Liver (tissue), 9 donors: ENCODE results near the gene MAP3K5. TPM values are rescaled to one million over a fixed set of nuclear protein-coding genes. Genes with fewer than 3 reads are reported as not detected.

Experiments used
- DNase-seq: peaks from one replicate; pipeline ENCODE4 v3.0.0-alpha.2; 2017; ENCODE audit warnings: low spot score
- H3K27ac ChIP-seq, 2 donors: one replicate each; pipeline ENCODE4 v1.7.0; 2013; ENCODE audit warnings: inconsistent platforms in 2 of 2, low read length in 2 of 2, control low read depth in 1 of 2, low read depth in 1 of 2, mild to moderate bottlenecking in 1 of 2
- H3K27me3 ChIP-seq, 4 donors: one replicate each; pipeline versions ENCODE4 v1.6.1 to v1.7.0; 2013; ENCODE audit warnings: low read length in 3 of 4, inconsistent platforms in 1 of 4, mild to moderate bottlenecking in 1 of 4, moderate library complexity in 1 of 4; ENCODE audit not compliant: control insufficient read depth in 4 of 4, insufficient read depth in 4 of 4
- H3K36me3 ChIP-seq, 4 donors: one replicate each; pipeline versions ENCODE4 v1.6.1 to v1.7.0; 2013; ENCODE audit warnings: low read length in 3 of 4, mild to moderate bottlenecking in 3 of 4, low read depth in 1 of 4, moderate library complexity in 1 of 4; ENCODE audit not compliant: control insufficient read depth in 4 of 4, insufficient read depth in 3 of 4
- H3K4me1 ChIP-seq, 4 donors: one replicate each; pipeline versions ENCODE4 v1.6.1 to v1.7.0; 2013; ENCODE audit warnings: low read length in 3 of 4, mild to moderate bottlenecking in 3 of 4, moderate library complexity in 1 of 4; ENCODE audit not compliant: control insufficient read depth in 4 of 4, insufficient read depth in 4 of 4
- H3K4me3 ChIP-seq, 3 donors: one replicate each; pipeline versions ENCODE4 v1.6.1 to v1.7.0; 2013; ENCODE audit warnings: low read length in 3 of 3, control low read depth in 1 of 3, low read depth in 1 of 3, mild to moderate bottlenecking in 1 of 3
- H3K9ac ChIP-seq, 2 donors: one replicate each; pipeline ENCODE4 v1.7.0; 2013; ENCODE audit warnings: low read length in 2 of 2, mild to moderate bottlenecking in 2 of 2, moderate library complexity in 2 of 2, control low read depth in 1 of 2, low read depth in 1 of 2
- H3K9me3 ChIP-seq, 4 donors: one replicate each; pipeline versions ENCODE4 v1.6.1 to v1.7.0; 2013; ENCODE audit warnings: low read length in 3 of 4; ENCODE audit not compliant: control insufficient read depth in 4 of 4
- CTCF ChIP-seq: fragments of 150-350 bp; IDR thresholded peaks from 2 replicates; pipeline ENCODE4 v1.5.1; 2017; ENCODE audit warnings: improper control_type of control experiment, low read depth, low read length; ENCODE audit not compliant: missing input control
- EGR1 ChIP-seq, 2 donors: IDR thresholded peaks; 2 replicates each; pipeline ENCODE4 v1.6.1; 2016 to 2018; ENCODE audit warnings: antibody characterized with exemption in 2 of 2, low read depth in 2 of 2
- FOXA1 ChIP-seq: IDR thresholded peaks from 2 replicates; pipeline ENCODE4 v1.6.1; 2016; ENCODE audit warnings: antibody characterized with exemption
- FOXA2 ChIP-seq: IDR thresholded peaks from 2 replicates; pipeline ENCODE4 v1.6.1; 2016; ENCODE audit warnings: antibody characterized with exemption
- GABPA ChIP-seq, 2 donors: IDR thresholded peaks in 1 of 2; conservative IDR thresholded peaks in 1 of 2; 2 replicates each; pipeline ENCODE4 v1.6.1; 2016; ENCODE audit warnings: antibody characterized with exemption in 2 of 2, mild to moderate bottlenecking in 1 of 2, moderate library complexity in 1 of 2
- HNF4A ChIP-seq, 2 donors: conservative IDR thresholded peaks; 2 replicates each; pipeline ENCODE4 v1.6.1; 2016; ENCODE audit warnings: antibody characterized with exemption in 2 of 2, mild to moderate bottlenecking in 2 of 2
- HNF4G ChIP-seq: IDR thresholded peaks from 2 replicates; pipeline ENCODE4 v1.6.1; 2016; ENCODE audit warnings: antibody characterized with exemption
- JUND ChIP-seq, 2 donors: IDR thresholded peaks; 2 replicates each; pipeline ENCODE4 v1.6.1; 2016; ENCODE audit warnings: antibody characterized with exemption in 2 of 2
- MAX ChIP-seq: IDR thresholded peaks from 2 replicates; pipeline ENCODE4 v1.6.1; 2016; ENCODE audit warnings: antibody characterized with exemption
- NR2F2 ChIP-seq: IDR thresholded peaks from 2 replicates; pipeline ENCODE4 v1.6.1; 2016; ENCODE audit warnings: antibody characterized with exemption
- RAD21 ChIP-seq, 2 donors: IDR thresholded peaks; 2 replicates each; pipeline ENCODE4 v1.6.1; 2016; ENCODE audit warnings: antibody characterized with exemption in 2 of 2, mild to moderate bottlenecking in 2 of 2
- RXRA ChIP-seq, 2 donors: IDR thresholded peaks; 2 replicates each; pipeline ENCODE4 v1.6.1; 2017 to 2018; ENCODE audit warnings: antibody characterized with exemption in 2 of 2, mild to moderate bottlenecking in 1 of 2
- SP1 ChIP-seq: IDR thresholded peaks from 2 replicates; pipeline ENCODE4 v1.6.1; 2018; ENCODE audit warnings: antibody characterized with exemption, mild to moderate bottlenecking
- TAF1 ChIP-seq: conservative IDR thresholded peaks from 2 replicates; pipeline ENCODE4 v1.6.1; 2016; ENCODE audit warnings: antibody characterized with exemption, mild to moderate bottlenecking
- YY1 ChIP-seq: IDR thresholded peaks from 2 replicates; pipeline ENCODE4 v1.6.1; 2016; ENCODE audit warnings: antibody characterized with exemption, mild to moderate bottlenecking
- WGBS: extraction: QIAGEN DNeasy Blood & Tissue Kit; methylation state at CpG from one replicate; pipeline ENCODE4 v1.1.7; 2013; 5-methylcytosine and 5-hydroxymethylcytosine counted together
- polyA plus RNA-seq, 2 donors: library from polyadenylated mRNA; stranded (reverse) in 1 of 2; unstranded in 1 of 2; fragments of 200-250 nt in 1 of 2; fragments of >200 nt in 1 of 2; fragmentation: Nextera tagmentation in 1 of 2; extraction: Ambion mirVana in 1 of 2; gene quantifications; one replicate each; pipeline versions ENCODE4 v1.2.1 to v1.2.3, GENCODE V29; 2013 to 2015
- total RNA-seq, 2 donors: library from RNA; depleted of rRNA; stranded (reverse); fragments of >200 nt; gene quantifications; one replicate each; pipeline ENCODE4 v1.2.3, GENCODE V29; 2014
- TF ChIP-seq, protein P1 (sequence below): IDR thresholded peaks from 2 replicates; pipeline ENCODE4 v1.6.1; 2016; ENCODE audit warnings: antibody characterized with exemption, mild to moderate bottlenecking
- TF ChIP-seq, protein P2 (sequence below): IDR thresholded peaks from 2 replicates; pipeline ENCODE4 v1.6.1; 2016; ENCODE audit warnings: antibody characterized with exemption
- donor health status: healthy.
- donor health status: healthy.
- donor health status: healthy.
- donor health status: healthy.
- donor health status: healthy.

MAP3K5 gene
- total and polyA plus RNA-seq, 4 donors, result 2.9 to 18.0 (median 5.5) TPM

DNA sequence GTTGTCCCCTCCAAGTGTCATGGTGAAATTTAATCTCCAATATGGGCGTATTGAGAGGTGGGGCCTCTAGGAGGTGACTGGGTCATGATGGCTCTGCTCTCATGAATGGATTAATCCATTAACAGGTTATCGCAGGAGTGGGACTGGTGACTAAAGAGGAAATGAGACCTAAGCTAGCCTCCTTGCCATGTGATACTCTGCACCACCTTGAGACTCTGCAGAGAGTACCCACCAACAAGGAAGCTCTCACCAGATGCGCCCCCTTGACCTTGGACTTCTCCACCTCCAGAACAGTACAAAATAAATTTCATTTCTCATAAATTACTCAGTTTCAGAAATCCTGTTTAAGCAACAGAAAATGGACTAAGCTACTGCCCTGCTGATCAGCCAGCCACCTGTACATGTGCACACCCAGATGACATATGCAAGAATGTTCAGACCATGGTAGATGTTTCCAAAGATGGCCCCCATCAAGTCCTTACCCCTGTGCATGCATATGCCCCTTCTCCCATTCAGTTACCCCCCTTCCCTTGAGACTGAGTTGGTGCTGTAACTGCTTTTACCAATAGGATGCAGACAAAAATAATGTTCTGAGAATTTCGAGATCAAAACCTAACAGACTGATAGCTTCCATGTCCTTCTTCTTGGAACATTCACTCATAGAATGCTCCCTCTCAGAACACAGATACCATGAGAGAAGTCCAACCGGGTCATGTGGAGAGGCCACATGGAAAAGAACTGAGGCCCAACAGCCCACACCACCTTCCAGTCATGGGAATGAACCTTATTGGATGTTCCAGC lies 28.4 kb downstream of the MAP3K5 start:
- peaks cover 6 to 48% (median 42%) of the 10 kb centered on the region in 4 donors for H3K4me1 ChIP-seq
- no peak for DNase-seq
- no peaks in the 10 kb centered on the region for H3K9me3 ChIP-seq
- 94% methylated on average over 5 of the region's 5 CpGs for WGBS
- no peaks in the 10 kb centered on the region for H3K36me3 ChIP-seq
- H3K27me3 ChIP-seq, result no peaks in the 10 kb centered on the region
- no peak overlapping the region for H3K9ac ChIP-seq
- H3K4me3 ChIP-seq, result no peak overlapping the region
- H3K27ac ChIP-seq, result no peak overlapping the region
- TF ChIP-seq JUND (IDR thresholded peaks at IDR 0.05), result no peak
- TF ChIP-seq, protein P1, sequence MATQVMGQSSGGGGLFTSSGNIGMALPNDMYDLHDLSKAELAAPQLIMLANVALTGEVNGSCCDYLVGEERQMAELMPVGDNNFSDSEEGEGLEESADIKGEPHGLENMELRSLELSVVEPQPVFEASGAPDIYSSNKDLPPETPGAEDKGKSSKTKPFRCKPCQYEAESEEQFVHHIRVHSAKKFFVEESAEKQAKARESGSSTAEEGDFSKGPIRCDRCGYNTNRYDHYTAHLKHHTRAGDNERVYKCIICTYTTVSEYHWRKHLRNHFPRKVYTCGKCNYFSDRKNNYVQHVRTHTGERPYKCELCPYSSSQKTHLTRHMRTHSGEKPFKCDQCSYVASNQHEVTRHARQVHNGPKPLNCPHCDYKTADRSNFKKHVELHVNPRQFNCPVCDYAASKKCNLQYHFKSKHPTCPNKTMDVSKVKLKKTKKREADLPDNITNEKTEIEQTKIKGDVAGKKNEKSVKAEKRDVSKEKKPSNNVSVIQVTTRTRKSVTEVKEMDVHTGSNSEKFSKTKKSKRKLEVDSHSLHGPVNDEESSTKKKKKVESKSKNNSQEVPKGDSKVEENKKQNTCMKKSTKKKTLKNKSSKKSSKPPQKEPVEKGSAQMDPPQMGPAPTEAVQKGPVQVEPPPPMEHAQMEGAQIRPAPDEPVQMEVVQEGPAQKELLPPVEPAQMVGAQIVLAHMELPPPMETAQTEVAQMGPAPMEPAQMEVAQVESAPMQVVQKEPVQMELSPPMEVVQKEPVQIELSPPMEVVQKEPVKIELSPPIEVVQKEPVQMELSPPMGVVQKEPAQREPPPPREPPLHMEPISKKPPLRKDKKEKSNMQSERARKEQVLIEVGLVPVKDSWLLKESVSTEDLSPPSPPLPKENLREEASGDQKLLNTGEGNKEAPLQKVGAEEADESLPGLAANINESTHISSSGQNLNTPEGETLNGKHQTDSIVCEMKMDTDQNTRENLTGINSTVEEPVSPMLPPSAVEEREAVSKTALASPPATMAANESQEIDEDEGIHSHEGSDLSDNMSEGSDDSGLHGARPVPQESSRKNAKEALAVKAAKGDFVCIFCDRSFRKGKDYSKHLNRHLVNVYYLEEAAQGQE, result no peak
- no peak for TF ChIP-seq TAF1
- no peak for TF ChIP-seq GABPA (IDR thresholded peaks at IDR 0.05 in 1 of 2, conservative IDR thresholded peaks at IDR 0.05 in 1 of 2)
- TF ChIP-seq FOXA2, result no peak
- no peak for TF ChIP-seq HNF4G
- no peak for TF ChIP-seq RXRA (IDR thresholded peaks at IDR 0.05)
- TF ChIP-seq HNF4A (conservative IDR thresholded peaks at IDR 0.05), result no peak
- TF ChIP-seq EGR1 (IDR thresholded peaks at IDR 0.05; ENCODE audit: low read depth in 2 of 2), result no peak
- TF ChIP-seq NR2F2, result no peak
- no peak for TF ChIP-seq MAX
- TF ChIP-seq FOXA1, result no peak
- no peak for TF ChIP-seq CTCF
- TF ChIP-seq, protein P2, sequence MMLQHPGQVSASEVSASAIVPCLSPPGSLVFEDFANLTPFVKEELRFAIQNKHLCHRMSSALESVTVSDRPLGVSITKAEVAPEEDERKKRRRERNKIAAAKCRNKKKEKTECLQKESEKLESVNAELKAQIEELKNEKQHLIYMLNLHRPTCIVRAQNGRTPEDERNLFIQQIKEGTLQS, result no peak
- no peak for TF ChIP-seq RAD21 (IDR thresholded peaks at IDR 0.05)
- TF ChIP-seq YY1, result no peak
- TF ChIP-seq SP1, result no peak

DNA sequence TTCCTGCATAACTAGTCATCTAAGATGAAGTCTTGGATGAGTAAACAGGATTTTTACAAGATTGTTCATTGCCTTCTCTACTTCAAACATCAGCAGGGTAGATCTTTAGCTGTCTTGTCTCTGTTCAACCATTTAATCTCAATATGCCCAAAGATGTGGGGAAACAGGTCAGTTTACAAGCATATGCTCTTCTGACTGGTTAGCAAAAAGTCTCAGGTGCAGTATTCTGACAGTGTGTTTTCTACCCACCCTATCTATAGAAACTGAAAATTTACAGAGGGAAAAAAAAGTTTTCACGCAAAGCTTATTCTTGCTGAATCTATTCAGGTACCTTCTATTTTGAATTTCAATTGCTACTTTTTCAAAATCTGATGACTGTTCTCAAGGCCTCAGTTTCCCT lies 29.0 kb downstream of the MAP3K5 start:
- 89% methylated on average over 1 of the region's 1 CpG for whole genome bisulfite sequencing
- Histone ChIP-seq H3K9ac (no peak overlapping the region), H3K27me3 (no peaks in the 10 kb centered on the region), H3K36me3 (no peaks in the 10 kb centered on the region), H3K9me3 (no peaks in the 10 kb centered on the region), H3K4me3 (no peak overlapping the region), H3K27ac (no peak overlapping the region), H3K4me1 (peaks cover 6 to 43% (median 37%) of the 10 kb centered on the region in 4 donors)
- no peak for DNase-seq
- TF ChIP-seq, protein P2, result no peak
- TF ChIP-seq YY1 (no peak), MAX (no peak), RXRA (IDR thresholded peaks at IDR 0.05) (no peak), RAD21 (IDR thresholded peaks at IDR 0.05) (no peak), FOXA1 (no peak), EGR1 (IDR thresholded peaks at IDR 0.05; ENCODE audit: low read depth in 2 of 2) (no peak), HNF4A (conservative IDR thresholded peaks at IDR 0.05) (no peak), CTCF (no peak), SP1 (no peak), HNF4G (no peak), TAF1 (no peak), FOXA2 (no peak)
- TF ChIP-seq, protein P1, result no peak
